Left lung (tissue), 10 donors: ENCODE data around the gene REEP1. TPM values are rescaled to one million over a fixed set of nuclear protein-coding genes. Genes with fewer than 3 reads are reported as not detected.
A peak's percentile ranks its signal among the peaks of the same experiment; 100 is the strongest.

Experiments used
- ATAC-seq: fragments of 200-7000 bp; cut with Tn5 transposase; one replicate; pipeline ENCODE4 v1.9.1; 2020; ENCODE audit warnings: moderate library complexity
- DNase-seq, 4 donors: peaks; one replicate each; pipeline ENCODE4 v3.0.0-alpha.2; 2013 to 2020
- H3K27ac ChIP-seq, 2 donors: fragments of 200-600 bp; sonication (generic) in 1 of 2; one replicate each; pipeline versions ENCODE4 v1.5.0 to v1.8.0; 2020 to 2021
- H3K27me3 ChIP-seq, 2 donors: fragments of 200-600 bp; sonication (generic) in 1 of 2; one replicate each; pipeline versions ENCODE4 v1.5.0 to v1.8.0; 2020 to 2021
- H3K36me3 ChIP-seq, 2 donors: fragments of 200-600 bp; sonication (generic) in 1 of 2; one replicate each; pipeline versions ENCODE4 v1.5.0 to v1.8.0; 2020 to 2021
- H3K4me1 ChIP-seq, 2 donors: fragments of 200-600 bp; one replicate each; pipeline ENCODE4 v1.8.0; 2021
- H3K4me3 ChIP-seq, 2 donors: fragments of 200-600 bp; sonication (generic) in 1 of 2; one replicate each; pipeline versions ENCODE4 v1.5.0 to v1.8.0; 2020 to 2021; ENCODE audit warnings: mild to moderate bottlenecking in 1 of 2
- H3K9me3 ChIP-seq, 2 donors: fragments of 200-600 bp; sonication (generic) in 1 of 2; one replicate each; pipeline versions ENCODE4 v1.5.0 to v1.8.0; 2020 to 2021
- intact Hi-C, 2 donors: fragments of 100-400 bp; cut with DNase I; formaldehyde crosslinking; loops; one replicate each; pipeline versions ENCODE4 v1.11.2 to v1.14.2; 2022
- polyA plus RNA-seq, 6 donors: library from polyadenylated mRNA; unstranded; fragments of 120-200 nt; gene quantifications; one replicate each; pipeline ENCODE4 v1.2.1, GENCODE V29; 2013; ENCODE audit not compliant: insufficient read length in 6 of 6
- total RNA-seq, 2 donors: library from RNA; stranded (reverse); fragmentation: NEBNext Ultra II Directional; extraction: Animal tissue kit (Norgen Biotek cat#: 25700); gene quantifications; one replicate each; pipeline ENCODE4 v1.2.1, GENCODE V29; 2021
- TF ChIP-seq, protein P1 (sequence below), 2 donors: fragments of 200-600 bp; sonication (generic) in 1 of 2; IDR thresholded peaks; one replicate each; pipeline versions ENCODE4 v1.5.0 to v1.8.0; 2021; ENCODE audit warnings: antibody characterized with exemption in 2 of 2
- donor health status: DM: no; HTN: yes; CAD: no.
- donor health status: DM: no; HTN: no; CAD: no.

REEP1 gene
- total and polyA plus RNA-seq, 8 donors: 4.8 to 19.9 (median 17.1) TPM

DNA sequence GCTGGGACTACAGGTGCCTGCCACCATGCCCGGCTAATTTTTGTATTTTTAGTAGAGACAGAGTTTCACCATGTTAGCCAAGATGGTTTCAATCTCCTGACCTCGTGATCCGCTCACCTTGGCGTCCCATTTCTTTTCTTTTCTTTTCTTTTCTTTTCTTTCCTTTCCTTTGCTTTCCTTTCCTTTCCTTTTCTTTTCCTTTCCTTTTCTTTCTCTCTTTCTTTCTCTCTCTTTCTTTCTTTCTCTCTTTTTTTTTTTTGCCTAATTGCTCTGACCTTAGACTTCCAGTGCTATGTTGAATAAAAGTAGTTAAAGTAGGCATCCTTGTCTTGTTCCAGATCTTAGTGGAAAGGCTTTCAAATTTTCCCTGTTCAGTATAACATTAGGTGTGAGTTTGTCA lies 41.0 kb upstream of the REEP1 start:
- ATAC-seq (no peak), DNase-seq (no peak)
- intact Hi-C loops: no loop called here
- Histone ChIP-seq H3K27ac (no peak overlapping the region), H3K9me3 (no peaks in the 10 kb centered on the region), H3K4me3 (no peak overlapping the region), H3K27me3 (no peaks in the 10 kb centered on the region), H3K4me1 (no peaks in the 10 kb centered on the region), H3K36me3 (no peaks in the 10 kb centered on the region)
- TF ChIP-seq, protein P1, sequence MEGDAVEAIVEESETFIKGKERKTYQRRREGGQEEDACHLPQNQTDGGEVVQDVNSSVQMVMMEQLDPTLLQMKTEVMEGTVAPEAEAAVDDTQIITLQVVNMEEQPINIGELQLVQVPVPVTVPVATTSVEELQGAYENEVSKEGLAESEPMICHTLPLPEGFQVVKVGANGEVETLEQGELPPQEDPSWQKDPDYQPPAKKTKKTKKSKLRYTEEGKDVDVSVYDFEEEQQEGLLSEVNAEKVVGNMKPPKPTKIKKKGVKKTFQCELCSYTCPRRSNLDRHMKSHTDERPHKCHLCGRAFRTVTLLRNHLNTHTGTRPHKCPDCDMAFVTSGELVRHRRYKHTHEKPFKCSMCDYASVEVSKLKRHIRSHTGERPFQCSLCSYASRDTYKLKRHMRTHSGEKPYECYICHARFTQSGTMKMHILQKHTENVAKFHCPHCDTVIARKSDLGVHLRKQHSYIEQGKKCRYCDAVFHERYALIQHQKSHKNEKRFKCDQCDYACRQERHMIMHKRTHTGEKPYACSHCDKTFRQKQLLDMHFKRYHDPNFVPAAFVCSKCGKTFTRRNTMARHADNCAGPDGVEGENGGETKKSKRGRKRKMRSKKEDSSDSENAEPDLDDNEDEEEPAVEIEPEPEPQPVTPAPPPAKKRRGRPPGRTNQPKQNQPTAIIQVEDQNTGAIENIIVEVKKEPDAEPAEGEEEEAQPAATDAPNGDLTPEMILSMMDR (IDR thresholded peaks at IDR 0.05): no peak

- Histone ChIP-seq H3K4me1 (no peaks in the 10 kb centered on the region), H3K27ac (no peak overlapping the region), H3K4me3 (no peak overlapping the region), H3K9me3 (no peaks in the 10 kb centered on the region), H3K27me3 (no peaks in the 10 kb centered on the region), H3K36me3 (no peaks in the 10 kb centered on the region)
- intact Hi-C loops: no loop called here
- TF ChIP-seq, protein P1 (IDR thresholded peaks at IDR 0.05): no peak
- no peak for DNase-seq
- no peak for ATAC-seq
Measured at GRCh38 chr2:86375623-86376022, 38.2 kb upstream of the REEP1 start.

DNA sequence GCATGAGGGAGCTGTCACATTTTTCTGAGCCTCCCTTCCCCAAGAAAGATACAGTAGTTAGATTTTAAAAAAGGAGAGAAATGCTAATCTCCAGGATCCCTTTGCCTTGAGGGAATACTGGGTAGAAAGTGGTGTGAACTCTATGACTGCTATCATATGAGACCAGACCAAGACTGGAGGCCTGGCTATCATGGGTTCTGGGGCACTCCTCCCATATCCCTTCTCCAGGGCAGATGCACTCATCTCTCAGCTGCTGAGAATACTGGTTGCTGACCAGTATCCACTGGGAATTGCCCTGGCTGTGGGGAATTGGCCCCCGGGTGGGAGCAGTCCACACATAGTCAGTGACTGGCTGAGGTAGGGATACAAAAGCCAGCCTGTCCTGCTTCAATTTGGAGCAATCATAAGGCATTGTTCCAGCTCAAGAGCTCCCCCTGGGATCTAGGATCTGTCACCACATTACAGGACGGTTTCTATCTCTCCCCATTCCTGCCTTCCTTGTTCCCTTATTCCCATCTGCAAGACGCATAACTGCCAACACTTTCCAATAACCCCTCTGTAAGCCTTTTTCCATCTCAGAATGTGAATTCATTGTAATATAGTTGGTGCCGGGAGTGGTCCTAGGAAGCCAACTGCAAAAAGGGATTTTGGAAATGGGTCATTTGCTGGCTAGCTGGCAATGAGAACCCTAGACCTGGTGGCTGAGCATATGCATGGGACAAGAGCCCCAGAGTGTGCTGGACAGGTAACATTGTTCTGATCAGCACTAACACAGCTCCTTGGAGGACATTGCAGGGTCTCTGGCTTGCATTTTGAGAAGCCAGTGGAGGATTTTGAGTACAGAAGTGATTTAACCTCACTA lies 35.4 kb upstream of the REEP1 start:
- H3K27me3 ChIP-seq: no peaks in the 10 kb centered on the region
- intact Hi-C loops: no loop called here
- DNase-seq (no peak), ATAC-seq (peak; percentile 89)
- no peaks in the 10 kb centered on the region for H3K36me3 ChIP-seq
- peaks cover 0 to 3% of the 10 kb centered on the region in 2 donors for H3K4me1 ChIP-seq
- H3K27ac ChIP-seq: no peak overlapping the region
- H3K4me3 ChIP-seq: no peak overlapping the region
- TF ChIP-seq, protein P1 (IDR thresholded peaks at IDR 0.05): peak; percentile 29 to 32
- H3K9me3 ChIP-seq: no peaks in the 10 kb centered on the region

DNA sequence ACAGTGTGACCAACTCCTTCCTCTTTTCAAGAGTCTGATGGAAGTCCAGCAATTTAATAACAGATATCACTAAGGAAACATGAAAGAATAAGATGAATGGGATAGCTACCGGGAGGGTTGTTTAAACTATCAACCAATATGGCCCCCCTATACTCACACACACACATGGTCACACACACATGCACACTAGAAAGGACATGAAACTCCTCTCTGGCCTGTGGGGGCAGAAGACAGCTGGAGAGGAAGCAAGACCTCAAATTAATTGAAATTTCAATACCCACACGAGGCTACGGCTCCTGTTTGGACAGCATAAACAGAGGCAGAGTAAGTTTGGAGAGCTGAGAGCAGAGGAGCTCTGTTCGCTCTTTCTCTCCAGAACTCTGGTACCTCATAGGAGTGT lies 34.7 kb upstream of the REEP1 start:
- Histone ChIP-seq H3K27me3 (no peaks in the 10 kb centered on the region), H3K36me3 (no peaks in the 10 kb centered on the region), H3K9me3 (no peaks in the 10 kb centered on the region), H3K4me3 (no peak overlapping the region), H3K27ac (no peak overlapping the region), H3K4me1 (peaks cover 0 to 7% of the 10 kb centered on the region in 2 donors)
- intact Hi-C loops: no loop called here
- TF ChIP-seq, protein P1 (IDR thresholded peaks at IDR 0.05): no peak
- DNase-seq (no peak), ATAC-seq (no peak)

DNA sequence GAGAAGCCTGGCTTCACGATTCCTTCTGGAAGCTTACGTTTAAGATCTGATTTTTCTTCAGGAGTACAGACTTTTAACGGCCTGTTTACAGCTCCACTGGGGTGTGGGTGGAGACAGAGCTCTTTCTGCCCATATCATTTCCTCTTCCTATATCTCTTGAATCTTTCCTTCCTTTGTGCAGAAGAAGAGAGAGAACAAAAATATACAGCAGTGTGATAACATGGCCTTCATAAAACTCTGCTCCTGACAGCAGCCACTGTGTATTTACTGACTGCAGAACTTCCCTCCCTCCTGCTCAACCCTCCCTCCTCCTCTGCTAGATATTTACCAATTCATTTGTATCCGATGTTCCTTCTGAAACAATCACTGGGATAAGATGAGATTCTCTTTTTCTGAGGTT lies 34.1 kb upstream of the REEP1 start:
- intact Hi-C loops: no loop called here
- ATAC-seq: no peak
- Histone ChIP-seq H3K27ac (no peak overlapping the region), H3K36me3 (no peaks in the 10 kb centered on the region), H3K4me1 (peaks cover 0 to 7% of the 10 kb centered on the region in 2 donors), H3K9me3 (no peaks in the 10 kb centered on the region), H3K4me3 (no peak overlapping the region), H3K27me3 (no peaks in the 10 kb centered on the region)
- TF ChIP-seq, protein P1 (IDR thresholded peaks at IDR 0.05): no peak
- DNase-seq: no peak
